ENCODE data around the gene ISL2.
A peak's percentile ranks its signal among the peaks of the same experiment; 100 is the strongest.

Gene ISL2

GRCh38 chr15:76328106-76328696 lies 8.4 kb upstream of the ISL2 start:
- no peak for DNase-seq

- DNase-seq: no peak
These were observed 7.6 kb upstream of the ISL2 start for GRCh38 chr15:76328958-76329357.

GRCh38 chr15:76330080-76330680 lies 6.4 kb upstream of the ISL2 start:
- no peak for DNase-seq

- no peak for DNase-seq
These were observed 3.8 kb upstream of the ISL2 start for GRCh38 chr15:76332796-76333195.

GRCh38 chr15:76333309-76333708 lies 3.3 kb upstream of the ISL2 start:
- no peak for DNase-seq

GRCh38 chr15:76333720-76334437 lies 2.7 kb upstream of the ISL2 start:
- no peak for DNase-seq

- DNase-seq: no peak
These were observed 1.9 kb upstream of the ISL2 start for GRCh38 chr15:76334438-76335306.

GRCh38 chr15:76335307-76336253 lies 993 bp upstream of the ISL2 start:
- DNase-seq: no peak

- no peak for DNase-seq
These were observed 604 bp downstream of the ISL2 start for GRCh38 chr15:76337059-76337695.

GRCh38 chr15:76337696-76338485 lies 1.3 kb downstream of the ISL2 start:
- DNase-seq: no peak

GRCh38 chr15:76338486-76339304 lies 2.1 kb downstream of the ISL2 start:
- DNase-seq: no peak

- DNase-seq: no peak
These were observed 3.0 kb downstream of the ISL2 start for GRCh38 chr15:76339305-76340197.

- no peak for DNase-seq
These were observed 3.7 kb downstream of the ISL2 start for GRCh38 chr15:76340198-76340802.

GRCh38 chr15:76340803-76341365 lies 4.3 kb downstream of the ISL2 start:
- no peak for DNase-seq

- DNase-seq: peak in 1 of 2 experiments; percentile 25
These were observed 4.9 kb downstream of the ISL2 start for GRCh38 chr15:76341366-76342057.

GRCh38 chr15:76342058-76342381 lies 5.4 kb downstream of the ISL2 start:
- no peak for DNase-seq

- DNase-seq: no peak
These were observed 6.0 kb downstream of the ISL2 start for GRCh38 chr15:76342382-76343201.
